Stimulated activated CD4-positive, alpha-beta T cell treated with anti-CD3 and anti-CD28 coated beads, Interleukin-15, amount 100 ng/mL, for 24 hours (primary cell): ENCODE measurements around the gene ARNT2.
"Not testable (repeated sequence)": the region's sequence is repeated elsewhere in the genome, so short reads cannot be mapped to it uniquely, and the experiment has no call there.

Experiments
- DNase-seq: peaks from one replicate; pipeline ENCODE4 v3.0.0-alpha.2; 2020

ARNT2 gene

GRCh38 chr15:80404057-80404760 lies at the start of gene ARNT2:
Gene ARNT2 (plus strand): TSS chr15:80404382. CDS start chr15:80404516, 134 bp downstream.
- DNase-seq = peak; percentile 2

GRCh38 chr15:80367094-80367493 lies 37.1 kb upstream of the ARNT2 start:
- DNase-seq = peak; percentile 14

- no peak for DNase-seq
Observed at GRCh38 chr15:80367661-80368060, 36.5 kb upstream of the ARNT2 start.

- no peak for DNase-seq
Observed at GRCh38 chr15:80371924-80372323, 32.3 kb upstream of the ARNT2 start.

- no peak for DNase-seq
Observed at GRCh38 chr15:80374441-80374840, 29.7 kb upstream of the ARNT2 start.

GRCh38 chr15:80375968-80376891 lies 28.0 kb upstream of the ARNT2 start:
- no peak for DNase-seq

- no peak for DNase-seq
Observed at GRCh38 chr15:80379693-80380092, 24.5 kb upstream of the ARNT2 start.

- DNase-seq = no peak
Observed at GRCh38 chr15:80380154-80380553, 24.0 kb upstream of the ARNT2 start.

GRCh38 chr15:80382285-80382684 lies 21.9 kb upstream of the ARNT2 start:
- DNase-seq = no peak

GRCh38 chr15:80384432-80384831 lies 19.8 kb upstream of the ARNT2 start:
- no peak for DNase-seq

- DNase-seq = no peak
Observed at GRCh38 chr15:80386151-80386550, 18.0 kb upstream of the ARNT2 start.

- no peak for DNase-seq
Observed at GRCh38 chr15:80388326-80388725, 15.9 kb upstream of the ARNT2 start.

GRCh38 chr15:80389370-80389769 lies 14.8 kb upstream of the ARNT2 start:
- no peak for DNase-seq

GRCh38 chr15:80390942-80391341 lies 13.2 kb upstream of the ARNT2 start:
- not testable (repeated sequence) for DNase-seq

- DNase-seq = no peak
Observed at GRCh38 chr15:80395616-80396015, 8.6 kb upstream of the ARNT2 start.

GRCh38 chr15:80396096-80396495 lies 8.1 kb upstream of the ARNT2 start:
- DNase-seq = no peak

- no peak for DNase-seq
Observed at GRCh38 chr15:80399508-80399907, 4.7 kb upstream of the ARNT2 start.

GRCh38 chr15:80401456-80401855 lies 2.7 kb upstream of the ARNT2 start:
- no peak for DNase-seq

- no peak for DNase-seq
Observed at GRCh38 chr15:80402339-80402738, 1.8 kb upstream of the ARNT2 start.

- no peak for DNase-seq
Observed at GRCh38 chr15:80403712-80404056, 498 bp upstream of the ARNT2 start.

- DNase-seq = peak; percentile 33
Observed at GRCh38 chr15:80404761-80405553, 775 bp downstream of the ARNT2 start.

GRCh38 chr15:80405554-80405850 lies 1.3 kb downstream of the ARNT2 start:
- DNase-seq = no peak

- no peak for DNase-seq
Observed at GRCh38 chr15:80405970-80406369, 1.8 kb downstream of the ARNT2 start.
